HG02943 (cell line): Measurements from ENCODE around the gene ETNK2.

ENCODE experiments used
- ATAC-seq: cut with Tn5 transposase; IDR thresholded peaks from one replicate; pipeline ENCODE4 v1.9.1; 2021; ENCODE audit warnings: mild to moderate bottlenecking, low read depth, moderate library complexity; ENCODE audit not compliant: unreplicated experiment

ETNK2 gene

GRCh38 chr1:204149107-204149506 is 2.7 kb downstream of the ETNK2 start:
- no peak for ATAC-seq

- ATAC-seq = no peak
Measured at GRCh38 chr1:204147406-204148383, 4.1 kb downstream of the ETNK2 start.

DNA sequence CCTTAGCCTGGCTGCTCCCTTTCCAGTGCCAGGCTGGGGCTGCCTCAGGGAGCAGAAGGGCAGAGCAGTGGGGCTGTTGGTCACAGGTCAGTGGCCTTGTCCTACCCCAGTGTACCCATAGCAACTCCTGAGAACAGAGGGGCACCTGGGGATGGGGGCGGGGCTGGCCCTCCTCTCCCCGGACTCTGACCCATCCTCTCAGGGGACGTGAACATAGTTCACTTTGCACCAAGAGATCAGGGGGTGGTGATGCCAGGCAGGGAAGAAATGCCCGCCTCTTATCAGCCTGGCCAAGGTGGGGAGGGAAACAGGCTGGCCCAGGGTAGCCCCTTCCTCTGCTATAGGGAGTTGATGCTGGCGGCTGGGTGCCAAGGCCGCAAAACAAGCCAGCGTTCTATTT is 4.9 kb downstream of the ETNK2 start:
- ATAC-seq = no peak

GRCh38 chr1:204146309-204146708 is 5.5 kb downstream of the ETNK2 start:
- ATAC-seq = no peak

DNA sequence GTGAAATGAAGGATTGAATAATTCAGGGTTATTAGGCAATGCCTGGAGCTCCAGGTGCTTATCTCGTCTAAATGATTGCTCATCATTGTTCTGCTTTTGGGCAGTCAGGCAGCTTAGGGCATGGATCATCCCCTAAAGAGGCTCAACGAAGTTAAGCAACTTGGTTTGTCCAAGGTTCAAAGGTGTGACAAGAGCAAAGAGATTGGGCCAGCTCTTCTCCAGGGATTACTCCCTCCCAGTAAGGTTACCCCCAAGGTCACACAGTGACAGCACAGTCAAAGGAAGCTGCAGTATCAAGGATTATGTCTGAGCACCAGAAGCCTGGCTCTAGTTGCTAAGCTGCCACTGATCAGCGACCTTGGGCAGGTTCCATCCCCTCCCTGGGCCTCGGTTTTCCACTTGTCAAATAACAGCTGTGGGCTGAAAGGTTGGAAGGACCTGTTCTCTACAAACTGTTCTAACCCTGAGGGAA is 6.8 kb downstream of the ETNK2 start:
- ATAC-seq = no peak

DNA sequence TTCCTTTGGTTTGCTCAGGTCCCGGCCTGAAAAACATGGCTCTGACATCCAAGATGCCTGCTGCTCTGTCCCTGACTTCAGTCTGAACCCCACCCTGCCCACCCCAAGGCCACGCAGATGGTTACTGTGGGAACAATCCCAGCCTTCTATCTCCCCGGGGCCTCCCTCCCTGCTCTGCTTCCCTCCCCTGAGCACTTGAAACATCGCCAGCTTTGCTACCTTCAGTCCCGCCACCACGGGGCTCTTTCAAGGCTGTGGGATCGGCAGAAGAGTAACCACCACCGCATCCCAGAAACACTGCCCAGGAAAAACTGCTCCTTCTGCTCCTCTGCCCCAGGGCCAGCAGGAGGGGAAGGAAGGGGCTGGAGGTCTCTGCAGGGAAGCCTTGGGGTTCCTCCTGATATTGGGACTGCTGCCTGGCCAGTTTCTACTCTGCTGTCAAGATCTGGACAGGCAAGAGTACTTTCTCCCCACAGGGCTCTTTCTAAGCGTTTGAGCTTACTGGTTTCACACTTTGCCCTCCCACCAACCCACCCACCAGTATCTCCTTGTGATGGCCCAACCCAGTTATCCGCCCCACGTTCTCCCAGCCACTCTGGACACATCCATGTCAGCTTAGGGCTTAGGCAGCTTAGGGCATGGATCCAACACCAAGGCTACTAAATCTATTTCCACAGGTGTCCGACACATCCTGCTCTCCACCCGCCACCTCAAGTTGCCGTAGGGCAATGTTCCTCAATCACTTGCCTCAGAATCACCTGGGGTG is 8.4 kb downstream of the ETNK2 start:
- ATAC-seq = no peak

DNA sequence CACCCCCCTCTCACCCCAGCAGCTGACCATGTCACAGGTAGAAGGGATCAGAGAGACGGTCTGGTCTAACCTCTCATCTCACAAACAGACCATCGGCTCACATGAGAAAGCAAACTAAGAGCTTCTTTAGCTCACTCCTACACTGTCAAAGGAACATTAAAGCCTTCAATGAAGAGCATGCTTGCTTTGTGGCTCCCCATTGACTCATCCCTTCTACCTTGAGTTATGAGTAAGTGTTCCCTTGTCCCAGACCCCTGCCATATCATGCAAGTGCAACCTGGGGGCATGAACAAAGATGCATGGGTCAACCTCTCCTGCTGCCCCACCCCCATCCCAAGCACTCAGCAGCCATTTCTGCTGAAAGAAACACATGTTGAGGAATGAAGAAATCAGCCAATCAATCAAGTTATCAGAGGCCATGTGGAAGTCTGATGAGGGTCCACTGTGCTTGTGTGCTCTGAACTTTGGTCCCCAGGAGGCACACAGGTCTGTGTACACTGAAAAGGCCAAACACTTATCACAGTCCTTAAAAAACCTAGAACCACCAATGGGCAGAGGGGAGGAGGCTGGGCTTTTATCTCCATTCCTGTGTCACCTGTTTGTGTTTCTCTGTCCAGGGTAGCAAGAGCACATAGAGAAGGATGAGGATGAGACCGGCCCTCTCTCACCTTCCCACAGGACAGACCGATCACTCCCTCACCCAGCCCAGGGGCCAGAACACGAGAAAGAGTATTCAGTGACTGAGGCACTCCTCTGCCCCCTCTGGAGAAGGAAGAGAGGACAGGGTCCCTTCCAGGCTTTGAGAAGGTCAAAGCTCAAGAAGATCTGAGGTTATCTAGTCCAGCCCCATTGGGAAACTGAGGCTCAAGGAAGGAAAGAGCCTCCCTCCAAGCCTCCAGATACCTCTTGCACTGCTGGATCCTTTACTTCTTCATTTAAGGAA is 9.5 kb downstream of the ETNK2 start:
- ATAC-seq = no peak

DNA sequence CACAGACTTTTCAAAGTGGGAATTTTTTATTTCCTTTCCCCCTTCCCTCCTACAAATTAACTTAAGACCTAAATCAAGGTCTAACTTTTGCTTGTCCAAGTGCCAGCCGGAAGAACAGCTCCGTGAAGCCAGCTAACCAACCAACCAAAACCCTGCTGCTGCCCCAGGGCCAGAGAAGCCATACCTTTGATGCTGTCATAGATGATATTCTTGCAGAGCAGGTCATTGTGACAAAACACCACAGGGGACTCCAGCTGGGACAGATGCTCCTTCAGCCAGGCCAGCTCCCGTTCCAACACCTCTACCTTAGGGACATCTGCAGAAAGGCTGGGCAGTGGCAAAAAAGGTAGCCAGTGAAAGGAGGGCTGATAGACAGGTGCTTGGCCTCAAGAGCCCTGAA is 10.7 kb downstream of the ETNK2 start:
- ATAC-seq = no peak

GRCh38 chr1:204139952-204140351 is 11.9 kb downstream of the ETNK2 start:
- no peak for ATAC-seq

DNA sequence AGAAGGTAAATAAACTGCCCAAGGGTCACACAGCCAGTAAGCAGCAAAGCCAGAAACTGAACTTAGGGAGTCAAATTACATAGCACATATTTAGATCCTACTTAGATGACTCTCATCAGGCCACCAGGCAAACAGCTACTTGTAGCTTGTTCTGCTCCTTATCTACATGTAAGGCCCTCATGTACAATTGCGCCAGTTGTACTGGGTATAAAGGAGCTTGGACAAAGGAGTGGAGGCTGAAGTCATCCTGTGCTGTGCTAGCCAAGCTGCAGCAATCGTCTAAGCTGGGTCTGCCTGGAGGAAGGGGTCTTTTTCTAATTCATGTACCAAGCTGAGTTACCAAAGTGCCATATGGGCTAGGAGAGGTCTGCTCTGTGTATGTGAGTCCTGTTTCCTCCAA is 12.8 kb downstream of the ETNK2 start:
- ATAC-seq = no peak

GRCh38 chr1:204136814-204137213 is 15.0 kb downstream of the ETNK2 start:
- no peak for ATAC-seq

DNA sequence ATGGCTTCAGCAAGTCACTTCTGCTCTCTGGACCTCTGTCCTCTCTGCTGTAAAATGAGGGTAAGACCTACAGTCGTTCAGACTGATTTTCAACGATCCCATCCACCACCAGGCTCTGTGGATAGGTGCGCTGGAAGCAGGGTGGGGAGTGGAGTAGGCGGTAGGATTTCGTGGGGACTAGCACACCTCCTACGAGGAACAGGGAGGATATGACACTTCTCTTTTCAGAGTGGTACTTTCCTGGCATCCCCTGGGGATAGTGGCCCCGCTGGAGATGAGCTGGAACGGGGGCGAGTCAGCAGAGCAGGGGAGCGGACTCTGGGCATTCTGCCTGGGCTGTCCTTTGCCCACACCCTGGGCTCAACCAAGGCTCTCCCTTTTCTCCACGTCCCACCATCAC is 17.7 kb downstream of the ETNK2 start:
- ATAC-seq = no peak

GRCh38 chr1:204132718-204133117 is 19.1 kb downstream of the ETNK2 start:
- ATAC-seq = no peak

- ATAC-seq = no peak
Measured at GRCh38 chr1:204131978-204132377, 19.9 kb downstream of the ETNK2 start.

- no peak for ATAC-seq
Measured at GRCh38 chr1:204130981-204131892, 20.6 kb downstream of the ETNK2 start.

GRCh38 chr1:204130178-204130577 is 21.7 kb downstream of the ETNK2 start:
- ATAC-seq = no peak

- ATAC-seq = no peak
Measured at GRCh38 chr1:204128964-204129896, 22.6 kb downstream of the ETNK2 start.

GRCh38 chr1:204128464-204128963 is 23.3 kb downstream of the ETNK2 start:
- no peak for ATAC-seq
